Urothelium cell line (cell line): ENCODE data around the gene ATP1A3.
"Not testable (repeated sequence)": the region's sequence is repeated elsewhere in the genome, so short reads cannot be mapped to it uniquely, and the experiment has no call there.

ENCODE experiments used
- DNase-seq: peaks from one replicate; pipeline ENCODE4 v3.0.0; 2011; ENCODE audit warnings: low spot score, mixed read lengths
- FAIRE-seq: peaks from 2 replicates; lab custom pipeline; 2011; peaks lifted over from hg19 to GRCh38; lab: Jason Lieb, UNC

The ATP1A3 gene

GRCh38 chr19:41993612-41994483 lies at the start of gene ATP1A3:
Gene ATP1A3 (minus strand): TSS chr19:41994230. CDS start chr19:41994076, 154 bp downstream.
- FAIRE-seq (peak; percentile 77), DNase-seq (peak; percentile 90)

GRCh38 chr19:42042455-42043170 lies 48.6 kb upstream of the ATP1A3 start:
- DNase-seq (no peak), FAIRE-seq (no peak)

GRCh38 chr19:42040491-42040890 lies 46.5 kb upstream of the ATP1A3 start:
- DNase-seq, FAIRE-seq: not testable (repeated sequence)

GRCh38 chr19:42040031-42040430 lies 46.0 kb upstream of the ATP1A3 start:
- DNase-seq (no peak), FAIRE-seq (no peak)

GRCh38 chr19:42038666-42039065 lies 44.6 kb upstream of the ATP1A3 start:
- DNase-seq (no peak), FAIRE-seq (no peak)

GRCh38 chr19:42037649-42038048 lies 43.6 kb upstream of the ATP1A3 start:
- no peak for FAIRE-seq
- no peak for DNase-seq

- peak; percentile 85 for DNase-seq
- peak; percentile 63 for FAIRE-seq
Observed at GRCh38 chr19:42034640-42035391, 40.8 kb upstream of the ATP1A3 start.

GRCh38 chr19:42033413-42033812 lies 39.4 kb upstream of the ATP1A3 start:
- DNase-seq = no peak
- no peak for FAIRE-seq

- no peak for FAIRE-seq
- DNase-seq = no peak
Observed at GRCh38 chr19:42032431-42032830, 38.4 kb upstream of the ATP1A3 start.

- DNase-seq (no peak), FAIRE-seq (no peak)
Observed at GRCh38 chr19:42030645-42031440, 36.8 kb upstream of the ATP1A3 start.

GRCh38 chr19:42028304-42029216 lies 34.5 kb upstream of the ATP1A3 start:
- DNase-seq = peak; percentile 43
- FAIRE-seq = no peak

GRCh38 chr19:42024622-42025111 lies 30.6 kb upstream of the ATP1A3 start:
- DNase-seq (peak; percentile 26), FAIRE-seq (no peak)

- DNase-seq (no peak), FAIRE-seq (no peak)
Observed at GRCh38 chr19:42023943-42024260, 29.9 kb upstream of the ATP1A3 start.

- DNase-seq (no peak), FAIRE-seq (no peak)
Observed at GRCh38 chr19:42023121-42023942, 29.3 kb upstream of the ATP1A3 start.

- FAIRE-seq (no peak), DNase-seq (no peak)
Observed at GRCh38 chr19:42022616-42023015, 28.6 kb upstream of the ATP1A3 start.

GRCh38 chr19:42021185-42021584 lies 27.2 kb upstream of the ATP1A3 start:
- DNase-seq = no peak
- no peak for FAIRE-seq

- peak; percentile 25 for DNase-seq
- FAIRE-seq = peak; percentile 86
Observed at GRCh38 chr19:42018503-42019193, 24.6 kb upstream of the ATP1A3 start.

GRCh38 chr19:42017040-42017439 lies 23.0 kb upstream of the ATP1A3 start:
- no peak for DNase-seq
- no peak for FAIRE-seq
